Measurements from ENCODE around the gene SLC7A9.
"Not testable (repeated sequence)": the region's sequence is repeated elsewhere in the genome, so short reads cannot be mapped to it uniquely, and the experiment has no call there.

SLC7A9 gene

GRCh38 chr19:32852216-32852615, 17.4 kb downstream of the SLC7A9 start:
- Histone ChIP-seq H3K27me3 (ENCODE audit: control insufficient read depth, insufficient read depth, low read length) (no peaks in the 10 kb centered on the region), H3K4me3 (ENCODE audit: low read length) (no peak overlapping the region), H3K36me3 (ENCODE audit: control insufficient read depth, insufficient read depth, low read length) (no peaks in the 10 kb centered on the region), H3K9me3 (ENCODE audit: control insufficient read depth, insufficient read depth, low read length) (no peaks in the 10 kb centered on the region), H3K27ac (ENCODE audit: low read length) (no peak overlapping the region), H3K4me1 (ENCODE audit: control insufficient read depth, insufficient read depth, low read length) (no peaks in the 10 kb centered on the region)
- DNase-seq (ENCODE audit: low read depth, low spot score): no peak
- no CpG with 5 or more reads among the region's 6 CpGs for WGBS (ENCODE audit: insufficient coverage, insufficient read length)

- H3K27ac ChIP-seq (ENCODE audit: low read length); H3K4me1 ChIP-seq (ENCODE audit: control insufficient read depth, insufficient read depth, low read length); H3K36me3 ChIP-seq (ENCODE audit: control insufficient read depth, insufficient read depth, low read length); H3K27me3 ChIP-seq (ENCODE audit: control insufficient read depth, insufficient read depth, low read length); H3K9me3 ChIP-seq (ENCODE audit: control insufficient read depth, insufficient read depth, low read length); H3K4me3 ChIP-seq (ENCODE audit: low read length); DNase-seq (ENCODE audit: low read depth, low spot score): not testable (repeated sequence)
- no CpG with 5 or more reads among the region's 2 CpGs for WGBS (ENCODE audit: insufficient coverage, insufficient read length)
Measured at GRCh38 chr19:32848035-32848434, 21.5 kb downstream of the SLC7A9 start.

GRCh38 chr19:32843716-32844245, 25.8 kb downstream of the SLC7A9 start:
- Histone ChIP-seq H3K4me3 (ENCODE audit: low read length) (no peak overlapping the region), H3K27ac (ENCODE audit: low read length) (no peak overlapping the region), H3K4me1 (ENCODE audit: control insufficient read depth, insufficient read depth, low read length) (no peaks in the 10 kb centered on the region), H3K9me3 (ENCODE audit: control insufficient read depth, insufficient read depth, low read length) (no peaks in the 10 kb centered on the region), H3K27me3 (ENCODE audit: control insufficient read depth, insufficient read depth, low read length) (no peaks in the 10 kb centered on the region), H3K36me3 (ENCODE audit: control insufficient read depth, insufficient read depth, low read length) (no peaks in the 10 kb centered on the region)
- DNase-seq (ENCODE audit: low read depth, low spot score): no peak
- WGBS (ENCODE audit: insufficient coverage, insufficient read length): no CpG with 5 or more reads among the region's 19 CpGs

- Histone ChIP-seq H3K27ac (ENCODE audit: low read length) (no peak overlapping the region), H3K4me3 (ENCODE audit: low read length) (no peak overlapping the region), H3K36me3 (ENCODE audit: control insufficient read depth, insufficient read depth, low read length) (no peaks in the 10 kb centered on the region), H3K9me3 (ENCODE audit: control insufficient read depth, insufficient read depth, low read length) (no peaks in the 10 kb centered on the region), H3K27me3 (ENCODE audit: control insufficient read depth, insufficient read depth, low read length) (no peaks in the 10 kb centered on the region), H3K4me1 (ENCODE audit: control insufficient read depth, insufficient read depth, low read length) (no peaks in the 10 kb centered on the region)
- no peak for DNase-seq (ENCODE audit: low read depth, low spot score)
- no CpG with 5 or more reads among the region's 8 CpGs for WGBS (ENCODE audit: insufficient coverage, insufficient read length)
Measured at GRCh38 chr19:32842061-32842460, 27.5 kb downstream of the SLC7A9 start.

- H3K9me3 ChIP-seq (ENCODE audit: control insufficient read depth, insufficient read depth, low read length): no peaks in the 10 kb centered on the region
- WGBS (ENCODE audit: insufficient coverage, insufficient read length): no CpG with 5 or more reads among the region's 7 CpGs
- no peak overlapping the region for H3K27ac ChIP-seq (ENCODE audit: low read length)
- no peak for DNase-seq (ENCODE audit: low read depth, low spot score)
- H3K4me1 ChIP-seq (ENCODE audit: control insufficient read depth, insufficient read depth, low read length): no peaks in the 10 kb centered on the region
- no peaks in the 10 kb centered on the region for H3K27me3 ChIP-seq (ENCODE audit: control insufficient read depth, insufficient read depth, low read length)
- no peaks in the 10 kb centered on the region for H3K36me3 ChIP-seq (ENCODE audit: control insufficient read depth, insufficient read depth, low read length)
- H3K4me3 ChIP-seq (ENCODE audit: low read length): no peak overlapping the region
Measured at GRCh38 chr19:32837531-32837930, 32.0 kb downstream of the SLC7A9 start.

- not testable (repeated sequence) for H3K36me3 ChIP-seq (ENCODE audit: control insufficient read depth, insufficient read depth, low read length); H3K4me3 ChIP-seq (ENCODE audit: low read length); H3K27me3 ChIP-seq (ENCODE audit: control insufficient read depth, insufficient read depth, low read length); H3K27ac ChIP-seq (ENCODE audit: low read length); DNase-seq (ENCODE audit: low read depth, low spot score); H3K9me3 ChIP-seq (ENCODE audit: control insufficient read depth, insufficient read depth, low read length); H3K4me1 ChIP-seq (ENCODE audit: control insufficient read depth, insufficient read depth, low read length)
- WGBS (ENCODE audit: insufficient coverage, insufficient read length): no CpG with 5 or more reads among the region's 7 CpGs
Measured at GRCh38 chr19:32833388-32833787, 36.2 kb downstream of the SLC7A9 start.

- not testable (repeated sequence) for H3K36me3 ChIP-seq (ENCODE audit: control insufficient read depth, insufficient read depth, low read length); H3K27me3 ChIP-seq (ENCODE audit: control insufficient read depth, insufficient read depth, low read length); H3K27ac ChIP-seq (ENCODE audit: low read length); H3K4me1 ChIP-seq (ENCODE audit: control insufficient read depth, insufficient read depth, low read length); H3K9me3 ChIP-seq (ENCODE audit: control insufficient read depth, insufficient read depth, low read length); DNase-seq (ENCODE audit: low read depth, low spot score); H3K4me3 ChIP-seq (ENCODE audit: low read length)
- no CpG with 5 or more reads among the region's 7 CpGs for WGBS (ENCODE audit: insufficient coverage, insufficient read length)
Measured at GRCh38 chr19:32832825-32833224, 36.7 kb downstream of the SLC7A9 start.

- not testable (repeated sequence) for H3K36me3 ChIP-seq (ENCODE audit: control insufficient read depth, insufficient read depth, low read length); H3K9me3 ChIP-seq (ENCODE audit: control insufficient read depth, insufficient read depth, low read length); H3K4me1 ChIP-seq (ENCODE audit: control insufficient read depth, insufficient read depth, low read length); H3K27ac ChIP-seq (ENCODE audit: low read length); DNase-seq (ENCODE audit: low read depth, low spot score); H3K4me3 ChIP-seq (ENCODE audit: low read length); H3K27me3 ChIP-seq (ENCODE audit: control insufficient read depth, insufficient read depth, low read length)
- WGBS (ENCODE audit: insufficient coverage, insufficient read length): no CpG with 5 or more reads among the region's 12 CpGs
Measured at GRCh38 chr19:32832094-32832493, 37.5 kb downstream of the SLC7A9 start.

GRCh38 chr19:32831611-32832010, 38.0 kb downstream of the SLC7A9 start:
- no peak overlapping the region for H3K4me3 ChIP-seq (ENCODE audit: low read length)
- no peaks in the 10 kb centered on the region for H3K27me3 ChIP-seq (ENCODE audit: control insufficient read depth, insufficient read depth, low read length)
- H3K36me3 ChIP-seq (ENCODE audit: control insufficient read depth, insufficient read depth, low read length): no peaks in the 10 kb centered on the region
- H3K9me3 ChIP-seq (ENCODE audit: control insufficient read depth, insufficient read depth, low read length): no peaks in the 10 kb centered on the region
- WGBS (ENCODE audit: insufficient coverage, insufficient read length): no CpG with 5 or more reads among the region's 5 CpGs
- H3K4me1 ChIP-seq (ENCODE audit: control insufficient read depth, insufficient read depth, low read length): 0 out of 2 replicates have a peak, but pooled peaks cover 1% of the 10 kb centered on the region
- no peak overlapping the region for H3K27ac ChIP-seq (ENCODE audit: low read length)
- DNase-seq (ENCODE audit: low read depth, low spot score): no peak

GRCh38 chr19:32830231-32831014, 39.1 kb downstream of the SLC7A9 start:
- Histone ChIP-seq H3K4me1 (ENCODE audit: control insufficient read depth, insufficient read depth, low read length) (0 out of 2 replicates have a peak, but pooled peaks cover 1% of the 10 kb centered on the region), H3K9me3 (ENCODE audit: control insufficient read depth, insufficient read depth, low read length) (no peaks in the 10 kb centered on the region), H3K4me3 (ENCODE audit: low read length) (no peak overlapping the region), H3K27ac (ENCODE audit: low read length) (no peak overlapping the region), H3K36me3 (ENCODE audit: control insufficient read depth, insufficient read depth, low read length) (no peaks in the 10 kb centered on the region), H3K27me3 (ENCODE audit: control insufficient read depth, insufficient read depth, low read length) (no peaks in the 10 kb centered on the region)
- no CpG with 5 or more reads among the region's 8 CpGs for WGBS (ENCODE audit: insufficient coverage, insufficient read length)
- DNase-seq (ENCODE audit: low read depth, low spot score): no peak

Data from iPS DF 6.9 (cell line).